Kidney glomerular epithelial cell (primary cell): ENCODE measurements around the gene UBE2E1.

Experiments
- DNase-seq: peaks from one replicate; lab custom pipeline; 2025; lab: John Stamatoyannopoulos, UW

Gene UBE2E1

DNA sequence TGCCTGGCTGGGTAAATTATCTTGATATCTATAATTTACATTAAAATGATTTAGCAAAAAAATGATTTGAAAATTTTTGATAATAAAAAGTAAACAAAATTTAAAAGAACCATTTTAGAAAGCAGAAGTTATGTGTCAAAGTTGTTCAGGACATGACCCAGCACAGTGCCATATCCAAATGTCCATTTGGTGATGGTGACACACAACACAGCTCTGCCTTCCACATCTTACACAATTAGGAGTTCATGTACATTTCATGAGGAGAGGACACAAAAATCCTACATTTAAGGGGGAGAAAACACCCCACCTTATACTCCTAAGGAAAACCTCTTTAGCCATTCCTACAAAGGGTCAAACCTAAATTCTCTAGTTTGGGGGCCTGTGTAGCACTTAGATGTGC, 10.7 kb upstream of the UBE2E1 start:
- DNase-seq = no peak

GRCh38 chr3:23796518-23796917, 9.2 kb upstream of the UBE2E1 start:
- DNase-seq = no peak

GRCh38 chr3:23797491-23797890, 8.3 kb upstream of the UBE2E1 start:
- no peak for DNase-seq

DNA sequence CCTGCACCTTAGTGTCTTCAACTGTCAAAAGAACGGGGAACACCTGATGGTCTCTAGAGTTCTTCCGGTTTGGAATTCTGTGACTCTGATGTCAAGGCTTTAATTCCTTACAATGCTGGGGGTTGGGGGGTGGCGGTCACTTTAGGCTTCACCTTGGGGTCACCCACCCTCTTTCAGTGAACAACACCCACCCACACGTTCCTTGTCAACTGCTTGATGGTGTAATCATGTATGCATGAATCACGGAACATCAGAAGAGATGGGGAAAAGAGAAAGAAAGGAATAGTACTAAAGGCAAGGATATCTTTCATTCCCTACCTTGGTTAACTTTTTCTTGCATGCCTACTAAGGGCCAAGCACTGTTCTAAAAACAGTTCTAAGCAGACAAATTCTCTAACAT, 7.3 kb upstream of the UBE2E1 start:
- DNase-seq = no peak

DNA sequence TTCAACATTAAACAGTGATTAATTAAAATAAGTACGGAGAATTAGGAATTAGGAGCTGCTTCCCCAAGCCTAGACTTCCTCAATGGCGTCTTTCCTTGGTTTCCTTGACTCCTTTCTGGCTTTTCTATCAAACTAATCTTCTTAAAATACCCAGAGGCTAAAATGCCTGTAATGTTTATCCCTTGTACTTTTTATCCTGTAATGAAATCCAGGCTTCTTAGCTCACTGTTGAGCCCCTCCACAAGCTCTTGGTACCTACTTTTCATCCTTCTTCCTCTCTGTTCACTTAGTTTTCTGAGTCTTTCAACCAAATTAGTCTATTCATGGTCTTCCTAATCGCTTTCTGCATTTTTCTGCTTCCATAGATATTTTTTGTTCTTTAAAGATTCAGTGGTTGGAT, 6.9 kb upstream of the UBE2E1 start:
- DNase-seq = no peak

DNA sequence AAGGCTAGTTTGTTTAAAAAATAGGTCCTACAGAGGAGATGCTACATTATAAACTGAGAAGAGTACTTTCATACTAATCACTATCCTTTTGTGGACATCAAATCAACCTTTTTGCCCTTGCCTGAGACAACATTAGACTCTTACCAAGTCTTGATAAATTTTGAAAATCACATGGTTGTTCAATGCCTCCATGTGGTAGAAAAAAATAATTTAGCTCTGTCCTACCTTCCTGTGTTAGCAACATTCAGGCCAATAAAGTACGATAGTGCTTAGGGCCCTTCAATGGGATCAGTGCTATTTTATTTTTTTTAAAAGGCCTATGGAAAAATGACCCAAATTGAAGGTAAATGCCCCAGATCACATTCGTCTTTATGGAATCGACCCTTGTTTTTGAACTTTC, 5.0 kb upstream of the UBE2E1 start:
- DNase-seq = no peak

DNA sequence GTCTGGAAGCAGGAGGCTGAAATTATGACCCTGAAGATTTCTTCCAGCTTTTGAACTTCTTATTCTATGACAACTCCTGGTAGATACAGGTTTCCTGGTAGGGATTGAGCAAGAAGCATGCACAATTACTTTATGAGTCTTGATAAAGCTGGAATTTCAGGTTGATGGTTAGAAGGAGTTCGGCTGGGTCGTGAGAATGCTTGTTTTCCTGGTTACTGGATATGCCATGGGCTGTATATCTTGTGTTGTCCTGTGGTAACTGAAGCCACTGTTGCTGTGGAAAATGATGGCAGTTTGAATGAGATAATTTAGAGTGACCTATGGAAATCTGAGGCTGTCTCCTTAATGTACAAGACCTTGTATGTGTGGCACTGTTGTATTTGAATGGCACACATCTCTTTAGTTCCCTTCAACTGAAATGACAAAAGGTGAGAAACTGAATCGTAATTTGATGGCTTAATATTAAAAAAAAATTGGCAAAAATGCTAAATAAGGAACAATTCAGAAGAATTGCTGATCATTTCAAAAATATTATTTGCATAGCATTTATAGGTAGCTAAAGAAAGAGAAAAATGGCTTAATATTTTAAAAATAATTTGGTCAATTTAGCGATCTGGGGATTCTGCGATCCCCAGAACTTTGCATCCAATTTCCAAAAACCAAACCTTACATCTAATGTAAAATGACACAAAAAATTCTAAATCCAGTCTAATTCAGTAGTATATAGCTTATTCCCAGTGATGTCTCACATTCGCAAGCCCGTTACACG, 1.1 kb upstream of the UBE2E1 start:
- DNase-seq = no peak

- no peak for DNase-seq
Measured at GRCh38 chr3:23805210-23805632, 534 bp upstream of the UBE2E1 start.

- DNase-seq = no peak
Measured at GRCh38 chr3:23806534-23807423, 1.0 kb downstream of the UBE2E1 start.

- no peak for DNase-seq
Measured at GRCh38 chr3:23807424-23808015, 1.8 kb downstream of the UBE2E1 start.

DNA sequence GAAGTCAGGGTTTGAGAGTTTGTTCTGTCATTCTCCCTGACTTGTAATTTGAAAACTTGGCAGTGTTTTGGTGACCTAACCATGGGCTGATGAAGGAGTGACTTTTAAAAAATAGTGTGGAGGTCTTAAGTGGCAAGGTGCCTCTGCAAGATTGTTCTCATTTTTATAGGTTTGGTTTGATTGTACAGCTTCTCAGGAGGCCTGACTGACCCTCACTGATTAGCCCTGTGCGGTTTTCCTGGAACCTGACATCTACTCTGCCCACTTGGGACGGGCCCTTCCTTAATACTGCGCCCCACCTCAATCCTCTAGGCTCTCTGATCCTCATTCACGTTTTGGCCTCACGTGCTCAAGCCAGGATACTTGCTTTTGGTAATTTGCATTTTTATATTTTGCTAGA, 2.8 kb downstream of the UBE2E1 start:
- no peak for DNase-seq

GRCh38 chr3:23809294-23809693, 3.5 kb downstream of the UBE2E1 start:
- DNase-seq = no peak

DNA sequence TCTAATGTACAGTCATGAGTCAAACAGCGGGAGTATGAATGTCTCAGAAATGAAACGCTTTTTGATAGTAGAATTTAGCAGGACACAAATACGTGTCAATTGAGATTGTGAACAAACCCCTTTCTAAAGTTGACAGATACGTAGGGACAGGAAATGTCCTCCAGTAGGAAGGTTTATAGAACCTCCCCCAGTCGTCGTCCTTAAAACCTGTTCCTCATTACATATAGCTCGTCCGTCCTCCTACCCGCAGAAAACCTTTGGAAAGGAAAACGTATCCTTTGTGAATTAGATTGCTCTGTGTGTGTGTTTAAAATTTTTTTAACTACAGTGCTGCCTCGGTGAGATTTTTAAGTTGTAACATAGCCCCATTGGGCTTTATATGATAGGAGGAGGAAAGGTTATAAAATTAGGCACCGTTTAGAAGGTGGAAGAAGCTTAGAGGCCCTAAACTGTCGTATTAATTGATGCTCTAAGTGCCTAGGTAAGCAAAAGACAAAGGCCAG, 4.1 kb downstream of the UBE2E1 start:
- no peak for DNase-seq

- DNase-seq = no peak
Measured at GRCh38 chr3:23810343-23811184, 4.8 kb downstream of the UBE2E1 start.

GRCh38 chr3:23811185-23811527, 5.4 kb downstream of the UBE2E1 start:
- DNase-seq = no peak

- no peak for DNase-seq
Measured at GRCh38 chr3:23811919-23812318, 6.2 kb downstream of the UBE2E1 start.

DNA sequence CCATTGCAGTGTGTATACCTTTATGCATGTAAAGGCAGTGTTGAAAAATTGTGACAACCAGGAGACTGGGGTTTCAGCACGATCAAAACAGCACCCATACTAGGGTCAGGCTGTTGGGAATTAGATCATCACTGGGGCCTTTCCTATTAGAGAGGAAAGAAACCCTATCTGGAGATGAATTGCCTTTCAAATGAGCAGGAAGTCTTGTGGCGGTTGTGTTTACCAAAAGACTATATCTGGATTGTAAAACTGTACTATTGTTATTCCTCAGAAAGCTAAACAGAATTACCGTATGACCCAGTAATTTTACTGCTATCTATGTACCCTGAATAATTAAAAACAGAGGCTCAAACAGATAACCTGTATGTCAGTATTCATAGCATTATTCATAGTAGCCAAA, 10.1 kb downstream of the UBE2E1 start:
- no peak for DNase-seq

DNA sequence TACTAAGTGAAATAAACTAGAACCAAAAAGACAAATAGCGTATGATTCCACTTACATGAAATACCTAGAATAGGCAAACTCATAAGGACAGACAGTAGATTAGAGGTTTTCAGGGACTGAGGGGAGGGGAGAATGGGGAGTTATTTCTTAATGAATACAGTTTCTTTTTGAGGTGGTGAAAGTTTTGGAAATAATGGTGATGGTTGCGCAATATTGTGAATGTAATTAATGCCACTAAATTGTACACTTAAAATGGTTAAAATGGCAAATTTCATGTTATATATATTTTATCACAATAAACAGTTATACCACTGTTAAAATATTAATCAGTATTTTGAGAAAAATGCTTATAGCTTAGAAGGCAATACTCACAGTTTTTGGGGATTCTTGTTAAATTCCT, 11.0 kb downstream of the UBE2E1 start:
- DNase-seq = no peak

- no peak for DNase-seq
Measured at GRCh38 chr3:23817508-23818223, 11.9 kb downstream of the UBE2E1 start.

DNA sequence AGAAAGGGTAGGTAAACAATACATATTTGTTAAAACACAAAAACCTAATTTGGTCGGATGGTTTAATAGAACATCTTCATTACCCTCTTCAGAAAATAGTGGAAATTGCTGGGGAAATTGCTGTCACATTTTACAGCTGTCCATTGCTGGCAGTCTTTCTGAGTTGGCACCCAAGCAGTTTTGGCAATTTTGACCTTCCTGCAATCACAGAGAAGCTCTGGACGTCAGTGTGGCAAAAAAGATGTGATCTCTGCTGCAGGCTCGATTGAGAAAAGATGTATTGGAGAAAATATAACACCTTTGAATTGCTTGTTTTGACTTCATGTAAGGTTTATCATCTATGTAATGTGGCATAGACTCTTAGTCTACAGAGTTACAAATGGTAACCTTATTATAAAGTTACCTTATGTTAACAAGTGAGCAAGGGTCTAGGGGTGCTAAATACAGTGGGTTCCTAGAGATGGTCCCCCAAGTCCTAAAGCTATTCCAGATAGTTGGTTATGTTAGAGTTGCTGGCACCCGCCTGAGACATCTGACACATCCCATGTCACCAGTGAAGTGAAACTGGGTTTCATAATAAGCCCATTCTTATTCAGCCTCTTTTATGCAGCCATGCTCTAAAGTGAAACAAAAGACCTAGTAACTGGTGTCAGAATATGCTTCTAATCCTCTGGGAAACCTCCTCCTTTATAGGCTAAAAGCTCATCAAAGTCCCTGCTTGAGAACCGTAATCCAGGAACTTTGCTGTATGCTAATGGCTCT, 14.0 kb downstream of the UBE2E1 start:
- no peak for DNase-seq
